ENCODE data around the gene KL.

Gene KL

DNA sequence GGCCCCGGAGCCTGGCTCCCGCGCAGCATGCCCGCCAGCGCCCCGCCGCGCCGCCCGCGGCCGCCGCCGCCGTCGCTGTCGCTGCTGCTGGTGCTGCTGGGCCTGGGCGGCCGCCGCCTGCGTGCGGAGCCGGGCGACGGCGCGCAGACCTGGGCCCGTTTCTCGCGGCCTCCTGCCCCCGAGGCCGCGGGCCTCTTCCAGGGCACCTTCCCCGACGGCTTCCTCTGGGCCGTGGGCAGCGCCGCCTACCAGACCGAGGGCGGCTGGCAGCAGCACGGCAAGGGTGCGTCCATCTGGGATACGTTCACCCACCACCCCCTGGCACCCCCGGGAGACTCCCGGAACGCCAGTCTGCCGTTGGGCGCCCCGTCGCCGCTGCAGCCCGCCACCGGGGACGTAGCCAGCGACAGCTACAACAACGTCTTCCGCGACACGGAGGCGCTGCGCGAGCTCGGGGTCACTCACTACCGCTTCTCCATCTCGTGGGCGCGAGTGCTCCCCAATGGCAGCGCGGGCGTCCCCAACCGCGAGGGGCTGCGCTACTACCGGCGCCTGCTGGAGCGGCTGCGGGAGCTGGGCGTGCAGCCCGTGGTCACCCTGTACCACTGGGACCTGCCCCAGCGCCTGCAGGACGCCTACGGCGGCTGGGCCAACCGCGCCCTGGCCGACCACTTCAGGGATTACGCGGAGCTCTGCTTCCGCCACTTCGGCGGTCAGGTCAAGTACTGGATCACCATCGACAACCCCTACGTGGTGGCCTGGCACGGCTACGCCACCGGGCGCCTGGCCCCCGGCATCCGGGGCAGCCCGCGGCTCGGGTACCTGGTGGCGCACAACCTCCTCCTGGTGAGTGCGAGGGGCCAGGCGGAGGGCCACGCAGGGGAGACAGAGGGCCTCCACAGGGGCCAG, at the start of gene KL:
TSS of gene KL (plus strand) at position 10 of the 909 bp plus-strand sequence. CDS start at position 28, 18 bp downstream.
- FAIRE-seq (no peak), DNase-seq (ENCODE audit: low spot score) (no peak)

DNA sequence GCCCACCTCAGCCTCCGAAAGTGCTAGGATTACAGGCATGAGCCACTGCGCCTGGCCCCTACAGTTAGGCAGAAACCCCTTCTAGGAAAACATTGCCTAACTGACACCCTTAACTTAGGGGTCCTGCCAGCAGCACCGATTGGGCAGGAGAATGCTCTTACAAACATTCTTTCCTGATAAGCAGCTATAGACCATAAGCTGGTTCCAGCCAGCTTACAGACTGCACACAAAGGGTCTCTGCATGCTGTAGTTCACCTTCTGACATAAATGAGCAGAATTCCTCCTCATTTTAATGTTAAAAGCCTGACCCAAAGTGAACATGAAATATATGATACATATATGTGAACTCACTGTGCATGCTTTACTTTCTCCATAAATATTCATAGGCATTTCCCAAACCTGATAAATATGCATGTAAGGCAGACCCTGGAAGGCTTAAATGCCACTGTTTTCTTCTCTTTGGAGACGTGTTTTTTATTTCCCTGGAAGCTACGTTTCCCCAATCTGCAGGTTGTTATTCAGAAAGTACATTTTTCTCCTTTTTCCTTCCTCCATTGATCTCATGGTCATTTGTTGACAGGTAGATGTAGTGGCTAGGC, 48.5 kb upstream of the KL start:
- FAIRE-seq: no peak
- DNase-seq (ENCODE audit: low spot score): no peak

DNA sequence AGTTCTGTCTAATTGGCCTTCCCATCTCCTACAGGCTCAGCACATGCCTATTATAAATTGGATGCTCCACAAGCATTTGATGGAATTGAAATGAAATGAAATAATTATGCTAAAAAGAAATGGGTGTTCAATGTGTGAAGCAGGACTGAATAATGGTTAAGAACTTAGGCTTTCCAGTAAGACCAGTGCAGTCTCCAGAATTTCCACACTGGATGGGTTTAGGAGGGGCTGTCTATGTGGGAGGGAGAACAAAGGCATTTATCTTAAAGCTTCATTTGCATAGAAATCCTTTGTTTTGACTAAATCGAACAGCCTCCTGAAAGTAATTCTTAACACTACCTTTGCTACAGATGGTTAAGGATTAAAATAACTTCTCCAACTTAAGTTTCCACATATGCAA, 47.9 kb upstream of the KL start:
- DNase-seq (ENCODE audit: low spot score): no peak
- FAIRE-seq: no peak

DNA sequence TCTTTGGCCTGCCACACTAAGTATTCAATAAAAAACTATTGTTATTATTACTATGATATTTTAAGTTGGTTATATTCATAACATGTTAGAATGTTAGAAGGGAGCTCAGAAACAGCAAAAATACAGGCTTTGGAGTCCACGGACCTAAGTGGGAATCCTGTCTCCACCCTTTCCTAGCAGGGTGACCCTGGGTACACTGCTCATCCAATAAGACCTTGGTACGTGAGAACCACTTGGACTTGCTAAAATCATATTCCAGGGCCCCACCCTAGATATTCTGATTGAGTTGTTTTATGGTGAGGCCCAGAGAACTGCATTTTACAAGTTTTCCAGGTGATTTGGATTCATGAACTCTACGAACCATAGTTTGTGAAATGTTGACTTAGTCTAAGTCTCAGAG, 47.4 kb upstream of the KL start:
- FAIRE-seq (no peak), DNase-seq (ENCODE audit: low spot score) (no peak)

DNA sequence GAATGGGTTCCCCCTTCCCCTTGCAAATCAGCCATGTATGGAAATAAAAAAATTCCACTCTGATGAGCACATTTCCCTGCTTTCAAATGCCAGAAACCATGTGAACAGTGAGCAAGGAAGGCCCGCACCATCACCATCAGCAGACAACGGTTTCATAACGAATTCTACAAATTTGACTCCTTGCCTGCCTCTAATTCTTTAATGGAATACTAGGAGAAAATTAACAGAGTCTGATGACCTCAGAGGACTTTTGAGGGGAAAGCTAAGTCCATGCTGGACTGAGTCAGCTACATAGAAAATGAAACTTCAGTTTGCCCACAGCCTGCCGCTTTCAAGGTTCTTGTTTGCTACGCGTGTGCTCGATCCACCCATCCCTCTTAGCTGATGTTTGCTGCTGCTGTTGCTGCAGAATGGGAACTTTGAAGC, 46.7 kb upstream of the KL start:
- DNase-seq (ENCODE audit: low spot score) (peak; percentile 91), FAIRE-seq (peak; percentile 95)

DNA sequence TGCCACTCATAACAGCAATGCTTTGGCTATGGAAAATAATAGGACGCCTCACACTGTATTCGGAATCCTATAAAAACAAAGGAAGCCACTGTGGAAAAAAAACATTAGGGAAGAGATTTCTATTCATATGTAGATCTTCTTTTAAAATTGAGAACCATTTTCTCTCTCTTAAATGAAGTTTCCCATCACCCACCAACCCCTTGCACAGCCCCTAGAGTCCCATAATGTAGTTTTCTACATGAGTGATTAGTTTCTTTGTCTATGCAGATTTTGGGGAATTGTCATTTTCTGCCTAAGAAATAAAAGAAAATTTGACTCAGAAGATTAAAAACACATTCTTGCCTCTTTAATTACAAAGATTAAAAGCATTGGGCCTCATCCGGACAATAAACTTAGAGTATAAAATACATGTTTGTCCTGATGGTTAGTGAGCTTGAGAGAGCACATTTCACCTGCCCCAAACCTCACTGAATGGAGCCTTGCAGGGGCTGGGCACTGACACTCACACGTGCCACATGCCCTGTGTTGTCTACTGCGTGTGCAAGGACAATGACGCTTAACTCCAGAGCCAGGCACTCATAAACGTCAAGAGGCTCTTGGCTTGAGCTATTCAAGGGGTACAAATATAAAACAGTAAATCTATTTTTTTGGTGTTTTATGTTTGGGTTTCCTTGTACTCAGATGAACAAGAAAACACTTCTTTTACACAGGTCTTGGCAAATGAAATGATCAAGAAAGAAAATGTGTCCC, 40.0 kb upstream of the KL start:
- no peak for FAIRE-seq
- no peak for DNase-seq (ENCODE audit: low spot score)

DNA sequence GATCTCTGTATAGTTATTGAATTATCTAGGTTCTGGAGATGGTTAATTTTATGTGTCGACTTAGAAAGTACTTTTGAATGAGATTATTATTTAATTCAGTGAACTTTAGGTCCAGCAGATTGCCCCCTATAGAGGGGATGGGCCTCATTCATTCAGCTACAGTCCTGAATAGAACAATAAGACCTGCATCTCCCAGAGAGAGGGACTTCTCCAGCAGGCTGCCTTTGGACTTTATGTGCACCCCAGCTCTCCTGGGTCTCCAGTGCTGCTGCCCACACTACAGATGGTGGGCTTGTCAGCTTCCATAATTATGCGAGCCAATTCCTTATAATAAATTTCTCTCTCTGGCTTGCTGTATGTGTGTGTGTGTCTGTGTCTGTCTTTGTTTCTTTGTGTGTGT, 39.3 kb upstream of the KL start:
- no peak for DNase-seq (ENCODE audit: low spot score)
- no peak for FAIRE-seq

DNA sequence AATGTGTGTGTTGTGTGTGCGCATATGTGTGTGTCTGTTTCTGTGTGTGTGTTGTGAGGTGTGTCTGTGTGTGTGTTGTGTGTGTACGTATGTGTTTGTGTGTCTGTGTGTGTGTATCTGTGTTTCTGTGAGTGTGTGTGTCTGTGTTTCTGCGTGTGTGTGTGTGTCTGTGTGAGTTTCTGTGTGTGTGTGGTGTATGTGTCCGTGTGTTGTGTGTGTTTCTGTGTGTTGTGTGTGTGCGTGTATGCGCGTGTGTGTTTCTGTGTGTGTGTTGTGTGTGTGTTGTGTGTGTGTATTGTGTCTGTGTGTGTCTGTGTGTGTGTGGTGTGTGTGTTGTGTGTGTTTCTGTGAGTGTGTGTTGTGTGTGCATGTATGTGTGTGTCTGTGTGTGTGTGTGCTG, 38.9 kb upstream of the KL start:
- DNase-seq (ENCODE audit: low spot score) (no peak), FAIRE-seq (no peak)

DNA sequence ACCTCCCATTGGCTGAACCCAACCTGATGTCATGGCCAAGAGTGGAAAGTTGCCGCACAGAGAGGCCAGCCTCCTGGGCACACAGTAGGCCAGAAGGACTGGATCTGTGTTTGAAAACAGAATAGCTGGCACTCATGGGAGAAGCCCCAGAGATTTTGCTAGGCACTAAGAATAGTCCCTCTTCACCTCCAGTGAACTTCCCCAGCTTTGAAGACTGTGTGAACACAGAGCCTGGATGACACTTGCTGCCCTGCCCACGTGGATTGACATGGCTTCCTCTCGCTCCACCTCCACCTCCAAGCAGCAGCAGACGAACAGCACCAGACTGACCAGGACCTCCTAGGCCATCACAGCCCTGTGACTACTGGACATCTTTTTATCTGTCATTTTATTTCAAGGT, 37.9 kb upstream of the KL start:
- DNase-seq (ENCODE audit: low spot score) (no peak), FAIRE-seq (no peak)

DNA sequence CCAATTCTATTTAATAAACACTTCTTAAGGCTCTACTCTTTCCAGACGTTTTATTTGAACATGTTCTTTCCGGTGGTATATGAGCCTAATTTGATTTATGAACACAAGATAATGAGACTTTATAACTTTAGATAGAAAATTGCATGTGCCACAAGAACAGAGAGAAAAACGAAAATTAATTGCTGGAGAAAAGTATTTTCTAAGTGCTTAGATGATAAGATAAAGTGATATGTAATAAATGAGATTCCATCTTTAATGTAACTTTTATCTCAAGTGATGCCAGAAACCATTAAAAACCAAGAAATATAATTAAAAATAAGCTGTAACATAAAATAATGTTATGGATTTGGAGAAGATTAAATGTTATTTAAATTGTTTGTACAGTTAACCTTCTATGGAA, 33.2 kb upstream of the KL start:
- no peak for DNase-seq (ENCODE audit: low spot score)
- FAIRE-seq: no peak

DNA sequence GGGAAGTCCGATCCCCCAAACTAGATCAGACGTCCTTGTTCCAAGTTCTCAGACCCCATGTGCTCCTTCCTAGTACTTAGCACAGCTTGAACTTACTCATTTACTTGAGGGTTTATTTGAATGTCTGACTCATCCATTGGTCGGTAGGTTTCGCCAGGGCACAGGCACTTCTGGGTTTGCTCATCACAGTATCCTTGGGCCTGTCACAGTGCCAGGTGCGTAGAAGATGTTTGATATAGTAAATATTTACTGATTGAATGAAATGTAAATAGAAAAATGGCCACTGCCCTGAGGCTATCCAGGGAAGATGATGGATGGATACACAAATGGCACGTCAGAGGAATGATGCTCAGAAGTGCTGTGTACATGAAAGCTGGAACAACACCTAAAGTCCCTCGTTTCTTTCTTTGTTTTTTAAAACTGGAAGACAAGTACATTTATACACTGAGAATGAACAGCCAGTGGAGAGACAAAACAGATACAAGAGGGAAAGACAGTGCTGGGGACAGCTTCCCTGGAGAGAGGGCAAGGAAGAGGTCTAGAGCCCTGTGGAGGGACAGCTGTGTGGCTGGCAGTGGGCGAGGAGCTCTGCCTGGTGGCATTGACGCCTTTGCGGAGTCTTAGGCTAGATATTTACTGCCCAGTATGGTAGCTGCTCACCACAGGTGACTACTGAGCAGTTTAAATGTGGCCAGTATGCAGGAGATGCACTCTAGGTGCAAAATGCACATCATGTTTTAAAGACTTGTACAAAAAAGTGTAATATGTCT, 31.2 kb upstream of the KL start:
- FAIRE-seq: no peak
- DNase-seq (ENCODE audit: low spot score): no peak

DNA sequence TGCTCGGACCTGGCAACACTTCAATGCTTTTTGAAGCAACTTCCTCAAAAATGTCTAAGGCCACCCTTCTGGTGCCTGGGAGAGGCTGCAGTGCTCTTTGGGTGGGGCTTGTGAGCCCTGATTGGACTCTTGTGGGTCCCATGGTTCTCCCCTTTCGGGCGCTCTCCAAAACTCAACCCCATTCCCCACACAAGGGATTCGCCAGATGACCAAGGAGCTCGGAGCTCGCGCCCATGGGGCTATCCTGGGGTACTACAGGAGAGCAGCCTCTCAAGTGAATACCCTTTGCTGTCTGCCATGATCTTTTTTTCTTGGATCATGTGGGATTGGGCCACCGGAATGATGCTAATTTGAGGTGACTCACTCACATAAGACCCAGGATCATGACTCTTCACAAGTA, 29.7 kb upstream of the KL start:
- FAIRE-seq (no peak), DNase-seq (ENCODE audit: low spot score) (no peak)

DNA sequence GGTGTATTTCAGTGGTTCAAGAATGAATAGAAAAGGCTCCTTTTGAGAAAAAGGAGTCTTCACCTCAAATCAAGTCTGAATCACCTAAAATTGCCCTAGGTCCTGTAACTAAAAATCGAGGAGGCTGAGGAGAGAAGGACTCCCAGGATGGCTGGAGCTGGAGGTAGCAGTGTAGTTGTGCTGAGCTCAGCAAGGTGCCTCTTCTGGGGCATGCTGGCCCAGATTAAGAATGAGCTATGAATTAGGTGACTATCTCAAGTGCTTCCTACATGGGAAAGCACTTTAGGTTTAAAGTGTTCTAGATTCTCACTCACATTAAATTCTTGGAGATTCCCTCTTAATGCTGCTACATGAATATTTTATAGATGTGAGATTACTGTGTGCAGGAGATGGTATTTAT, 28.8 kb upstream of the KL start:
- no peak for FAIRE-seq
- DNase-seq (ENCODE audit: low spot score): no peak

DNA sequence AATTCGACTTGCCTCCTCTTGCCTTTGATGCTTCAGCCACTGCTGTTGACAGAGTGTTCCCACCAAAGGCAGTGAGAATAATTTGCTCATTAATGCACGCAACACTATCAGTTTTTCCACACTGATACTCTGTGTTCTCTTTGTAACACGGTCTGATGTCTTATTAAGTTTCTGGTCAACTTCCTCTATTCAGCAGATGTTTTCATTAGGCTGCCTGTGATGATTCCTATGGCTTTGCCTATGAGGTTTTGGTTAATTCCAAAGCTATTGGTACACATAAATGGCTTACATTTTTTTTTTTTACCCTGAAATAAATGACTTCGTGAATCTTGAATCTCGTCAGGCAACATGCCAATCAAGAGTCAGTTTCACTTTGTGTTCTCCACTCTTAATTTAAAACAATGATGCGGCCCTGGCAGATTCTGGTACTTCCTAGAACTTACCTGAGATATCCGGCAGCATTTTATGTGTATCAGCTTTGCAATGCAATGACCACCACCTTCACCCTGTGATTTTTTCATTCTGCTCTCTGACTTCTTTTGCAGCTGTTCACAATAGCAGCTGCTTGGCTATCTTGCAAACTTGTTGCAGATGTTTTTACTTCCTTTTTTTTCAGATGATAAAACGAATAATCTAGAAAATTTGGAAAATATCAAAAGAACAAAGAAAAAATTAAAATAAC, 27.5 kb upstream of the KL start:
- FAIRE-seq (no peak), DNase-seq (ENCODE audit: low spot score) (no peak)

DNA sequence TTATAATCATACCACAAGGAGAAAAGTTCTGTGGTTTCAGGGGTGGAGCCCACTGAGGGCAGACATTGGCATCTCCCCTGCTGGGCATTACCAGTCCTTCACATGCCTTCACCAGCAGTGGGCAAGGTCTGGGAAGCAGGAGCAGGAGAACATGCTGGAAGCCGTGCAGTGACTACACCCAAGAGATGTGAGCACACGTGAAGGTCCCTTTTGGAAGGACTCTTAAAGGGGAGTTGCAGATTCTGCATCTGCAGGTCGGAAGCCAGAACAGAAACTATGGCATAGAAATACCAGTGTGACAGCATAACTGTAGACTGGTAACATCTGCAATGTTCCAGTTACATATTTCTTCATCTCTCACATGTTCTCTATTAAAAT, 26.9 kb upstream of the KL start:
- DNase-seq (ENCODE audit: low spot score): no peak
- no peak for FAIRE-seq

DNA sequence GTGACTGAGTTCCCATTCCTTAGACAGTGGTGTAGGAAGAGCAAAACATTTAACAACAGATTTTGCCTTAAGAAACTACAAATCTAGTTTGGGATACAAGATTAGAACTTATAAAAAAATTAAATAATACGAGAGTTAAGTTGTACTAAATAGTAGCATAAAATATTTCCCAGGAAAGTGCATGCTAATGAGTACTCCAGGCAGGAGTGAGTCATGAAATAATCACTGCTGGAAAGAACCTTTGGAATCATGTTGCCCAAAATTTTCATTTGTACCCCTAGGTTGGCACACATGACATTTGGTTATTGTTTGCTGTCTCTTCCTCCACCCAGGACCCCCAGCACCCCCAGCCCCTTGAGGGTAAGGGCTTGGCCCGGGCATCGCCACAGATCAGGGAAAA, 26.3 kb upstream of the KL start:
- FAIRE-seq (no peak), DNase-seq (ENCODE audit: low spot score) (no peak)

DNA sequence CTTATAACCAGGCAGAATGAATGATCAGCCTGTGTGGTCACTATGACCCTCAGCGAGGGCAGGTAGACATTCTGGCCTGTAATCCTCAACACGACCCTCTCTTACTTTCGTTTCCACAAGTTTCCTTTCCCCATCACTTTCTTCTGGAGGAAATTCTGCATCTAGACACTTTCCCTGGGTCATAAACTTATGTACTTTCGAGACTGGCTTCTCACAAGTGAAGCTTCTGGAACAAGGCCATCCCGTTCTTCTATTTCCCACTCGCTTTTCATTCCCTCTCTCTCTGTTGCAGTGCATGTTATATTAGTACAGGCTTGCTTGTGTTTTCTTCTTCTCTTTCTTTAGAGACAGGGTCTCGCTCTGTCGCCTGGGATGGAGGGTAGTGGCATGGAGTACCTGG, 23.1 kb upstream of the KL start:
- FAIRE-seq (no peak), DNase-seq (ENCODE audit: low spot score) (no peak)

DNA sequence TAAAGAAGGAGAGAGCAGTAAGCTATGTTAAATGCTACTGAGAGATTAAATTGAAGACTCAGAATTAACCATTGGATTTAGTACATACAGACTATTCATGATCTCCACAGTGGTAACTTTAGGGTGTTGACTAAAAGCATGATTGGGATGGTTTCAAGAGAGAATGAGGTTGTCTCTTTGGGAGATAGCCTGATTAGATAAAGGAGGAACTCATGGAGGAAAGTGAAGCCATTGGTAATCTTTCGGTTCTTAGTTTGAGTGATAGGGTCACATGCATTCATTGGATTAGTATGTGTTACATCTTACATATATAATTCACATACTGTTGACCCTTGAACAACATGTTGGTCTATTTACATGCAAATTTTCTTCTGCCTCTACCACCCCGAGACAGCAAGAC, 18.8 kb upstream of the KL start:
- FAIRE-seq: no peak
- DNase-seq (ENCODE audit: low spot score): no peak

DNA sequence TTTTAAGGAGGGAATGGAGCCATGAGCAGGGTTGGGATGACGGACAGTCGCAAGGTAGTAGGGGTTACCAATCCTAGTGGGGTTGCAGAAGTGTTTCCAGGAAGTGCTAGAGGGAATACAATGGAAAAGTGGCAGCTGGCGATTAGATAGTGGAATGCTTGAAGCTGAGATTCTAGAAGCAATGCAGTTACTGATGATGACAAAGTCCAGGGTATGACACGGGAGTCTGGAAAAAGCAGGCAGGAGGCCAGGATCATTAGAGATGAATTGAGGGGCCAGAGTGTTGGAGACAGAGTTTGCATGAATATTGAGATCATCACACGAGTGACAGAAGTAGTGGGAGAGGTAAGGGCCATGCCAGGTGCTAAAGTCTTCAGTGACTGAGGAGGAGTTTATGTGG, 17.3 kb upstream of the KL start:
- no peak for FAIRE-seq
- no peak for DNase-seq (ENCODE audit: low spot score)

DNA sequence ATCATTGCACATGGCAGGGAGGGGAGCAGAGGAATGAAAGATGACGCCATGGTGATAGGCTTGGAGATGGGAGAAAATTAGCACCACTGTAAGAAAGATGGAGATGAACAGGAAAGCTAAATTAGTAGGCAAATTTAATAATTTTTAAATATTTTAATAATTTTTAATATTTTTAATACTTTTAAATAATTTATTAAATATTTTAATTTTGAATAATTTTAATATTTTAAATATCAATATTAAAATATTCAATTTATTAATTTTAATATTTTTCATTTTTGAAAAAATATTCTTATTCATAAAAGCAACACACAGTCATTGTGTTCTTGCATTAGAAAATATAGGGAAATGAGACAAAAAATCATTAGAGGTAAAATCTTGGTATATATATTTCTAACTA, 15.9 kb upstream of the KL start:
- FAIRE-seq (peak; percentile 69), DNase-seq (ENCODE audit: low spot score) (no peak)

DNA sequence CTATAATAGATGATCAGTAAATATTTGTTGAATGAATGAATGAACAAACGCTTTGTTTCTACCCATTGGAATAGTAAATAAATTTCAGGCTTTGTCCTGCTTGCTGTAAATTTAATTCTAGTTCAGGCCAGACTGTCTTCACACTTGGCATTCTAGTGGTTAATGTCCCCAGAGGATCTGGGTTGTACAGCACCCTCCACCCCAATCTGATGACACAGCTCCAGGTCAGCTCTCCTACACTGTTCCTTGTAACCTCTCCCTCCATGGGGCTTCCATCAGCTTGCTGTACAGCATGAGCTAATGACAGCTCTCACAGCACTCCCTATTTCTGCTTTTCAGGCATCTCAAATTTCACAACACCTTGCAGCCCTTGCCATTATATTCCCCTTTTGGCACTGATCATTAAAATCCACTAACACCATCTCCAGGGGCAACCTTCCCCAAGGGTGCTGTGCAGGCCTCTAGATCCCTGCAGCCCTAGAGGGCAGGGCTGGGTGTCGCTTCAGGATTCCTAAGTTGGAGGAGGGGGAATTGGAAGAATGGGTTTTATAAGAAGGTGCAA, 12.7 kb upstream of the KL start:
- FAIRE-seq (no peak), DNase-seq (ENCODE audit: low spot score) (no peak)
